NB4 (cell line): ENCODE measurements around the gene GALNTL6.

Experiments
- MAX ChIP-seq: IDR thresholded peaks from 2 replicates; pipeline ENCODE4 v1.6.1; 2011; ENCODE audit warnings: low read depth, low read length
- MYC ChIP-seq: IDR thresholded peaks from 2 replicates; pipeline ENCODE4 v1.6.1; 2011; ENCODE audit warnings: low read depth, low read length
- POLR2A ChIP-seq: IDR thresholded peaks from 2 replicates; pipeline ENCODE4 v1.6.1; 2011; ENCODE audit warnings: mild to moderate bottlenecking; ENCODE audit not compliant: insufficient read length; ENCODE audit errors: extremely low read depth
- TF ChIP-seq, protein P1 (sequence below): IDR thresholded peaks from one replicate; pipeline ENCODE4 v1.5.1; 2012; ENCODE audit warnings: low read depth, low read length

GRCh38 chr4:171985129-171985528, 171.9 kb downstream of the GALNTL6 start:
- TF ChIP-seq POLR2A (no peak), MYC (no peak), MAX (no peak)
- TF ChIP-seq, protein P1, sequence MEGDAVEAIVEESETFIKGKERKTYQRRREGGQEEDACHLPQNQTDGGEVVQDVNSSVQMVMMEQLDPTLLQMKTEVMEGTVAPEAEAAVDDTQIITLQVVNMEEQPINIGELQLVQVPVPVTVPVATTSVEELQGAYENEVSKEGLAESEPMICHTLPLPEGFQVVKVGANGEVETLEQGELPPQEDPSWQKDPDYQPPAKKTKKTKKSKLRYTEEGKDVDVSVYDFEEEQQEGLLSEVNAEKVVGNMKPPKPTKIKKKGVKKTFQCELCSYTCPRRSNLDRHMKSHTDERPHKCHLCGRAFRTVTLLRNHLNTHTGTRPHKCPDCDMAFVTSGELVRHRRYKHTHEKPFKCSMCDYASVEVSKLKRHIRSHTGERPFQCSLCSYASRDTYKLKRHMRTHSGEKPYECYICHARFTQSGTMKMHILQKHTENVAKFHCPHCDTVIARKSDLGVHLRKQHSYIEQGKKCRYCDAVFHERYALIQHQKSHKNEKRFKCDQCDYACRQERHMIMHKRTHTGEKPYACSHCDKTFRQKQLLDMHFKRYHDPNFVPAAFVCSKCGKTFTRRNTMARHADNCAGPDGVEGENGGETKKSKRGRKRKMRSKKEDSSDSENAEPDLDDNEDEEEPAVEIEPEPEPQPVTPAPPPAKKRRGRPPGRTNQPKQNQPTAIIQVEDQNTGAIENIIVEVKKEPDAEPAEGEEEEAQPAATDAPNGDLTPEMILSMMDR = no peak
